Smooth muscle cell (in vitro differentiated cells): ENCODE results near the gene VSX1. TPM values are rescaled to one million over a fixed set of nuclear protein-coding genes. Genes with fewer than 3 reads are reported as not detected.

Experiments
- DNase-seq: peaks from one replicate; lab custom pipeline; 2025; ENCODE audit not compliant: unreplicated experiment; lab: John Stamatoyannopoulos, UW
- H2AFZ ChIP-seq: fragments of 200-600 bp; sonication (generic); 2 replicates; pipeline ENCODE4 v1.6.0; 2016; ENCODE audit warnings: antibody characterized with exemption, low read depth, mild to moderate bottlenecking
- H3F3A ChIP-seq: fragments of 200-600 bp; sonication (generic); 2 replicates; pipeline ENCODE4 v1.6.0; 2017; ENCODE audit warnings: antibody characterized with exemption, low read depth
- H3K27ac ChIP-seq: fragments of 200-600 bp; sonication (generic); 2 replicates; pipeline ENCODE4 v1.5.1; 2016; ENCODE audit warnings: low read depth, mild to moderate bottlenecking
- H3K27me3 ChIP-seq: fragments of 200-600 bp; sonication (generic); 2 replicates; pipeline ENCODE4 v1.6.1; 2016; ENCODE audit warnings: low read depth, mild to moderate bottlenecking
- H3K36me3 ChIP-seq: fragments of 200-600 bp; sonication (generic); 2 replicates; pipeline ENCODE4 v1.5.1; 2016; ENCODE audit warnings: low read depth
- H3K4me1 ChIP-seq: fragments of 200-600 bp; sonication (generic); 2 replicates; pipeline ENCODE4 v1.5.1; 2016; ENCODE audit warnings: low read depth
- H3K4me2 ChIP-seq: fragments of 200-600 bp; sonication (generic); 2 replicates; pipeline ENCODE4 v1.6.0; 2016; ENCODE audit warnings: mild to moderate bottlenecking
- H3K4me3 ChIP-seq: fragments of 200-600 bp; sonication (generic); 2 replicates; pipeline ENCODE4 v1.5.1; 2016; ENCODE audit warnings: mild to moderate bottlenecking
- H3K79me2 ChIP-seq: fragments of 200-600 bp; sonication (generic); 2 replicates; pipeline ENCODE4 v1.6.0; 2016; ENCODE audit warnings: low read depth, mild to moderate bottlenecking
- H3K9ac ChIP-seq: fragments of 200-600 bp; sonication (generic); 2 replicates; pipeline ENCODE4 v1.6.0; 2016; ENCODE audit warnings: low read depth
- H3K9me3 ChIP-seq: fragments of 200-600 bp; sonication (generic); replicated peaks from 2 replicates; pipeline ENCODE4 v1.5.1; 2016; ENCODE audit warnings: low read depth
- H4K20me1 ChIP-seq: fragments of 200-600 bp; sonication (generic); 2 replicates; pipeline ENCODE4 v1.6.0; 2016; ENCODE audit warnings: low read depth
- WGBS: methylation state at CpG from one replicate; pipeline ENCODE4 v1.1.7; 2016; ENCODE audit warnings: low lambda C conversion rate; 5-methylcytosine and 5-hydroxymethylcytosine counted together
- polyA plus RNA-seq: library from polyadenylated mRNA; unstranded; fragments of >200 nt; fragmentation: Nextera tagmentation; extraction: Ambion mirVana; gene quantifications from 2 replicates; pipeline ENCODE4 v1.2.1, GENCODE V29; 2016
- total RNA-seq: library from RNA; depleted of rRNA; stranded (reverse); fragments of >200 nt; gene quantifications from 2 replicates; pipeline ENCODE4 v1.2.3, GENCODE V29; 2014
- TF ChIP-seq, protein P1 (sequence below): fragments of 200-600 bp; sonication (generic); IDR thresholded peaks from 2 replicates; pipeline ENCODE4 v1.5.1; 2017; ENCODE audit warnings: borderline replicate concordance, mild to moderate bottlenecking, antibody characterized with exemption; ENCODE audit not compliant: insufficient read depth, poor library complexity, severe bottlenecking

VSX1 gene
- total and polyA plus RNA-seq, 2 experiments from 2014 or later: not detected

DNA sequence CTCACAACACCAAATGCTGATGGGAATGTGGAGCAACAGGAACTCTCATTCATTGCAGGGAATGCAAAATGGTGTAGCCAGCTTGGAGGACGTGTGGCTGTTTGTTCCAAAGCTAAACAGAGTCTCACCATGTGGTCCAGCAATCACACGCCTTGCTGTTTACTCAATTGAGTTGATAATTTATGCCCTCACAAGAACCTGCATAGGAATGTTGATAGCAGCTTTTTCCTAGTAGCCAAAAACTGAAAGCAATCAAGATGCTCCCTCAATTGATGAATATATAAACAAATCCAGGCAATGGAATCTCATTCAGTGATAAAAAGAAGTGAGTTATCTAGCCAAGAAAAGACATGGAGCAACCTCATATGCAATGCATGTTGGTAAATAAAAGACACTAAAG, 15.6 kb upstream of the VSX1 start:
- H3K4me2 ChIP-seq: no peak overlapping the region
- WGBS: 60% methylated on average over 2 of the region's 2 CpGs
- H3K4me1 ChIP-seq: no peaks in the 10 kb centered on the region
- H3K27me3 ChIP-seq: peaks cover 20% of the 10 kb centered on the region
- H2AFZ ChIP-seq: no peak overlapping the region
- no peak overlapping the region for H3K27ac ChIP-seq
- H3K79me2 ChIP-seq: no peaks in the 10 kb centered on the region
- no peaks in the 10 kb centered on the region for H3K9me3 ChIP-seq
- no peak overlapping the region for H3K9ac ChIP-seq
- TF ChIP-seq, protein P1, sequence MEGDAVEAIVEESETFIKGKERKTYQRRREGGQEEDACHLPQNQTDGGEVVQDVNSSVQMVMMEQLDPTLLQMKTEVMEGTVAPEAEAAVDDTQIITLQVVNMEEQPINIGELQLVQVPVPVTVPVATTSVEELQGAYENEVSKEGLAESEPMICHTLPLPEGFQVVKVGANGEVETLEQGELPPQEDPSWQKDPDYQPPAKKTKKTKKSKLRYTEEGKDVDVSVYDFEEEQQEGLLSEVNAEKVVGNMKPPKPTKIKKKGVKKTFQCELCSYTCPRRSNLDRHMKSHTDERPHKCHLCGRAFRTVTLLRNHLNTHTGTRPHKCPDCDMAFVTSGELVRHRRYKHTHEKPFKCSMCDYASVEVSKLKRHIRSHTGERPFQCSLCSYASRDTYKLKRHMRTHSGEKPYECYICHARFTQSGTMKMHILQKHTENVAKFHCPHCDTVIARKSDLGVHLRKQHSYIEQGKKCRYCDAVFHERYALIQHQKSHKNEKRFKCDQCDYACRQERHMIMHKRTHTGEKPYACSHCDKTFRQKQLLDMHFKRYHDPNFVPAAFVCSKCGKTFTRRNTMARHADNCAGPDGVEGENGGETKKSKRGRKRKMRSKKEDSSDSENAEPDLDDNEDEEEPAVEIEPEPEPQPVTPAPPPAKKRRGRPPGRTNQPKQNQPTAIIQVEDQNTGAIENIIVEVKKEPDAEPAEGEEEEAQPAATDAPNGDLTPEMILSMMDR: no peak
- DNase-seq: no peak
- no peaks in the 10 kb centered on the region for H4K20me1 ChIP-seq
- no peaks in the 10 kb centered on the region for H3K36me3 ChIP-seq
- H3K4me3 ChIP-seq: no peak overlapping the region
- no peaks in the 10 kb centered on the region for H3F3A ChIP-seq

DNA sequence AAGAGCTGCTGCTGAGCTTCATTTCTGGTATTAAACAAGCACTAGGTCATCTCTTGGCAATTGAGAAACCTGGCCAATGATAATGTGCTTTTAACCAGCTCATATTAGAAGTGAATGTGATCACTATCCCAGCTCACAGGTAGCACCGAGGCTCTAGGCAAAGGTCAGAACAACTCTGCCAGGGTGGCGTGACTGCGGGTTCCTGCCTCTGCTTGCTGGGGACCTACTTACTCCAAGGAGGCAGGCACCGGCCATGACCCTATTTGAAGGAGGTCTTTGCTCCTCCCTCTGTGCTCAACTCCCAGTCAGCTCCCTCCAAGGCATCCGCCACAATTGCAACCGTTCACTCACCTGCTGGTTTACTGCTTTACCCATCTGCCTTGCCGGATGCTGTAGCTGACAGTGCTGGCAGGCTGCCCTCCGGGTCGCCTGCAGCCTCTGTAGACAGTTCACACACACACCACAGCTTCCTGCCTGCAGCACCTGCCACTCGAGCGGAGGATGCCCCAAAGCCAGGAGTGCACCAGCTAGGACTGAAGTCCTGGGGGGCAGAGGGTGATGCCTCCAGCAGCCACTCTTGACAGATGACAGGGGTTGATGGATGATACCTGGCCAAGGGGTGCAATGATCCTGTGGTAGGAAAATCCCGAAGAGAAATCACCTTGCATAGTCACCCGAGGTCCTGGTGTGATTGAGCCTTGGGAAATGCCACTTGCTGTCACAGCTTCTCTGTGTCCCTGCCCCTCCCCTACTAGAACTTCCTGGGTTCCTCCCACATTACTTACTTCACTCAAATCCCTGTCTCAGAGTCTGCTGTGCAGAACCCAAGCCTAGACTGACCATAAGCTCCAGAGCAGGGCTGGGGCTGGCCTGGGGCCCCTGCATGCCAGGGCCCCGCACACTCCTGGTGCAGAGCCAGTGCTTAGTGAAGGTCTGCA, 8.8 kb upstream of the VSX1 start:
- TF ChIP-seq, protein P1: no peak
- Histone ChIP-seq H3K4me1 (no peaks in the 10 kb centered on the region), H3K27me3 (peaks cover 49% of the 10 kb centered on the region), H3K4me2 (no peak overlapping the region), H2AFZ (no peak overlapping the region), H3K9ac (no peak overlapping the region), H4K20me1 (no peaks in the 10 kb centered on the region), H3K79me2 (no peaks in the 10 kb centered on the region), H3F3A (no peaks in the 10 kb centered on the region), H3K36me3 (no peaks in the 10 kb centered on the region), H3K4me3 (no peak overlapping the region), H3K27ac (no peak overlapping the region), H3K9me3 (no peaks in the 10 kb centered on the region)
- no peak for DNase-seq
- 81% methylated on average over 14 of the region's 14 CpGs for WGBS

DNA sequence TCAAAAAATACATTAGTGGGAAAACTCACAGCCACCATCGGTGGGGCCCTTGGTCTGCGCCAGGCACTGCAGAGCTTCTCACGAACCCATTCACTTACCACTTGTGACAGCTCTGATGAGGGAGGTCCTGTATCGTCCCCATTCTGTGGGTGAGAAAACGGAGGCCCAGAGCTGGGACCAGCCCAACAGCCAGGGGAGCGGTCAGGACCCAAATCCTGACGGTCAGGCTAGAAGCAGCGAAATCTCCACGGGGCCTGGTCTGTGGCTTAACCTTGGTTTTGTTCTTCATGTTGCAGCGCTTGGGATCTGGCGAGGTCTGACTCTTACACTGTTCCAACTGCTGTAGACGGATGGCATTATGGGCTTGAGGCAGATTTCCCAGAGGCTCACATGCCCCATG, 7.7 kb upstream of the VSX1 start:
- H3K4me1 ChIP-seq: no peaks in the 10 kb centered on the region
- H3K36me3 ChIP-seq: no peaks in the 10 kb centered on the region
- no peaks in the 10 kb centered on the region for H3K79me2 ChIP-seq
- H3F3A ChIP-seq: no peaks in the 10 kb centered on the region
- H2AFZ ChIP-seq: no peak overlapping the region
- no peak overlapping the region for H3K9ac ChIP-seq
- peaks cover 54% of the 10 kb centered on the region for H3K27me3 ChIP-seq
- no peak overlapping the region for H3K27ac ChIP-seq
- TF ChIP-seq, protein P1: no peak
- no peaks in the 10 kb centered on the region for H4K20me1 ChIP-seq
- H3K4me2 ChIP-seq: no peak overlapping the region
- no peak overlapping the region for H3K4me3 ChIP-seq
- WGBS: 86% methylated on average over 12 of the region's 12 CpGs
- no peaks in the 10 kb centered on the region for H3K9me3 ChIP-seq
- DNase-seq: no peak

DNA sequence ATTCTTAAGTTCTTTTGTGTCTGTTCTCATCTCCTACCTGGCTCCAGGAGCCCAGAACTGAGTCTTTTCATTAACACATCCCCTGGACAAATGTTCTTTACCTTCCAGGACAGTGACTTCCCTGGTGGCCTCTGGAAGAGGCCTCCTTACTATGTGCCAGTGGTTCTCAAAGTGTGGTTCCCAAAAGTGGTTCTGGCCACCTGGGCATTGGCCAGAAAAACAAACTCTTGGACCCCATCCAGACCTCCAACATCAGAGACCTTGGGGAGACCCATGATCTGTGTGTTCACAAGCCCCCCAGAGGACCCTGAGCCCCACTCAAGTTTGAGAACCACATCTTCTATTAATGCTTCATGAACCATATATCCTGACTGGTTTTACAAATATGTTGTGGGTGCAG, 7.2 kb upstream of the VSX1 start:
- Histone ChIP-seq H3F3A (no peaks in the 10 kb centered on the region), H3K36me3 (no peaks in the 10 kb centered on the region), H4K20me1 (no peaks in the 10 kb centered on the region), H3K27ac (no peak overlapping the region), H3K4me1 (peaks cover under 1% of the 10 kb centered on the region), H3K79me2 (no peaks in the 10 kb centered on the region), H3K4me3 (no peak overlapping the region), H3K9me3 (no peaks in the 10 kb centered on the region), H3K4me2 (no peak overlapping the region), H2AFZ (no peak overlapping the region), H3K27me3 (peaks cover 59% of the 10 kb centered on the region), H3K9ac (no peak overlapping the region)
- TF ChIP-seq, protein P1: no peak
- no peak for DNase-seq
